Measurements from ENCODE around the gene C2orf78. TPM values are rescaled to one million over a fixed set of nuclear protein-coding genes. Genes with fewer than 3 reads are reported as not detected.

Gene C2orf78
- polyA plus RNA-seq, 1 donor from 2014 or later = not detected

DNA sequence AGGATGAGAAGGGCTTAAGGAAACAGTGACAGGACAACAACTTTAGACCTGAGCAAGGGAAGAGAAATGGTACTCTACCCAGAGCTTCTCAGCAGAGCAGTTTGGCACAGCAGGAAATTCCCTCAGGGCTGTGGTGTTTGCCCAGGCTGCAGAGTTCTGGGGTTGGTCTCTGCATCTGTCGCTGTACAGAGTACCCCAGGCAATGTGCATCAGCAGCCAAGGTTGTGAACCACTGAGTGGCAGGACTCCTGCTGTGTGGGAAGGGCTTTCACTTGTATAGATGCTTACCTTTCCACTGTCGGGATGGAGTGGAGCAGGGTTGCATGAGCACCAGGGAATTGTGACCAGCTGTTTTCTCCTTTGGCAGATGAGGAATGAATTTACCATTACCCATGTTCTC lies 66.0 kb downstream of the C2orf78 start:
- H3K36me3 ChIP-seq (ENCODE audit: insufficient read depth, low read length) = no peaks in the 10 kb centered on the region
- no peaks in the 10 kb centered on the region for H3K9me3 ChIP-seq (ENCODE audit: low read length)
- no peak overlapping the region for H3K27ac ChIP-seq (ENCODE audit: low read length)
- no peak overlapping the region for H3K4me2 ChIP-seq (ENCODE audit: low read length)
- H3K27me3 ChIP-seq (ENCODE audit: insufficient read depth, low read depth, low read length) = no peaks in the 10 kb centered on the region
- no peak overlapping the region for H2AFZ ChIP-seq (ENCODE audit: low read depth, low read length)
- no peak overlapping the region for H3K4me3 ChIP-seq (ENCODE audit: low read length)
- H3K9ac ChIP-seq (ENCODE audit: low read length) = no peak overlapping the region
- no peaks in the 10 kb centered on the region for H4K20me1 ChIP-seq (ENCODE audit: insufficient read depth)
- no peak for TF ChIP-seq EP300 (conservative IDR thresholded peaks at IDR 0.05; ENCODE audit: poor library complexity, severe bottlenecking)
- TF ChIP-seq, protein P1, sequence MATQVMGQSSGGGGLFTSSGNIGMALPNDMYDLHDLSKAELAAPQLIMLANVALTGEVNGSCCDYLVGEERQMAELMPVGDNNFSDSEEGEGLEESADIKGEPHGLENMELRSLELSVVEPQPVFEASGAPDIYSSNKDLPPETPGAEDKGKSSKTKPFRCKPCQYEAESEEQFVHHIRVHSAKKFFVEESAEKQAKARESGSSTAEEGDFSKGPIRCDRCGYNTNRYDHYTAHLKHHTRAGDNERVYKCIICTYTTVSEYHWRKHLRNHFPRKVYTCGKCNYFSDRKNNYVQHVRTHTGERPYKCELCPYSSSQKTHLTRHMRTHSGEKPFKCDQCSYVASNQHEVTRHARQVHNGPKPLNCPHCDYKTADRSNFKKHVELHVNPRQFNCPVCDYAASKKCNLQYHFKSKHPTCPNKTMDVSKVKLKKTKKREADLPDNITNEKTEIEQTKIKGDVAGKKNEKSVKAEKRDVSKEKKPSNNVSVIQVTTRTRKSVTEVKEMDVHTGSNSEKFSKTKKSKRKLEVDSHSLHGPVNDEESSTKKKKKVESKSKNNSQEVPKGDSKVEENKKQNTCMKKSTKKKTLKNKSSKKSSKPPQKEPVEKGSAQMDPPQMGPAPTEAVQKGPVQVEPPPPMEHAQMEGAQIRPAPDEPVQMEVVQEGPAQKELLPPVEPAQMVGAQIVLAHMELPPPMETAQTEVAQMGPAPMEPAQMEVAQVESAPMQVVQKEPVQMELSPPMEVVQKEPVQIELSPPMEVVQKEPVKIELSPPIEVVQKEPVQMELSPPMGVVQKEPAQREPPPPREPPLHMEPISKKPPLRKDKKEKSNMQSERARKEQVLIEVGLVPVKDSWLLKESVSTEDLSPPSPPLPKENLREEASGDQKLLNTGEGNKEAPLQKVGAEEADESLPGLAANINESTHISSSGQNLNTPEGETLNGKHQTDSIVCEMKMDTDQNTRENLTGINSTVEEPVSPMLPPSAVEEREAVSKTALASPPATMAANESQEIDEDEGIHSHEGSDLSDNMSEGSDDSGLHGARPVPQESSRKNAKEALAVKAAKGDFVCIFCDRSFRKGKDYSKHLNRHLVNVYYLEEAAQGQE (IDR thresholded peaks at IDR 0.05; ENCODE audit: borderline replicate concordance) = no peak
- TF ChIP-seq MXI1 (conservative IDR thresholded peaks at IDR 0.05; ENCODE audit: poor library complexity, severe bottlenecking) = no peak
- TF ChIP-seq POLR2AphosphoS5 (IDR thresholded peaks at IDR 0.05) = no peak
- TF ChIP-seq RAD21 (conservative IDR thresholded peaks at IDR 0.05) = no peak
- no peak for TF ChIP-seq TAF1 (IDR thresholded peaks at IDR 0.05; ENCODE audit: low read depth)
- TF ChIP-seq, protein P2, sequence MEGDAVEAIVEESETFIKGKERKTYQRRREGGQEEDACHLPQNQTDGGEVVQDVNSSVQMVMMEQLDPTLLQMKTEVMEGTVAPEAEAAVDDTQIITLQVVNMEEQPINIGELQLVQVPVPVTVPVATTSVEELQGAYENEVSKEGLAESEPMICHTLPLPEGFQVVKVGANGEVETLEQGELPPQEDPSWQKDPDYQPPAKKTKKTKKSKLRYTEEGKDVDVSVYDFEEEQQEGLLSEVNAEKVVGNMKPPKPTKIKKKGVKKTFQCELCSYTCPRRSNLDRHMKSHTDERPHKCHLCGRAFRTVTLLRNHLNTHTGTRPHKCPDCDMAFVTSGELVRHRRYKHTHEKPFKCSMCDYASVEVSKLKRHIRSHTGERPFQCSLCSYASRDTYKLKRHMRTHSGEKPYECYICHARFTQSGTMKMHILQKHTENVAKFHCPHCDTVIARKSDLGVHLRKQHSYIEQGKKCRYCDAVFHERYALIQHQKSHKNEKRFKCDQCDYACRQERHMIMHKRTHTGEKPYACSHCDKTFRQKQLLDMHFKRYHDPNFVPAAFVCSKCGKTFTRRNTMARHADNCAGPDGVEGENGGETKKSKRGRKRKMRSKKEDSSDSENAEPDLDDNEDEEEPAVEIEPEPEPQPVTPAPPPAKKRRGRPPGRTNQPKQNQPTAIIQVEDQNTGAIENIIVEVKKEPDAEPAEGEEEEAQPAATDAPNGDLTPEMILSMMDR (IDR thresholded peaks at IDR 0.05; ENCODE audit: poor library complexity, severe bottlenecking) = no peak
- TF ChIP-seq SMC3 (conservative IDR thresholded peaks at IDR 0.05; ENCODE audit: poor library complexity) = no peak
- TF ChIP-seq EZH2 (IDR thresholded peaks at IDR 0.05; ENCODE audit: borderline replicate concordance, insufficient read depth, low read length, poor library complexity, severe bottlenecking) = no peak
- H3F3A ChIP-seq (ENCODE audit: insufficient read depth, low read length, poor library complexity, severe bottlenecking) = no peaks in the 10 kb centered on the region
- H3K9me2 ChIP-seq (ENCODE audit: insufficient read depth, low read length) = no peaks in the 10 kb centered on the region
- no peaks in the 10 kb centered on the region for H3K79me2 ChIP-seq (replicated peaks; ENCODE audit: insufficient read depth, low read length)

DNA sequence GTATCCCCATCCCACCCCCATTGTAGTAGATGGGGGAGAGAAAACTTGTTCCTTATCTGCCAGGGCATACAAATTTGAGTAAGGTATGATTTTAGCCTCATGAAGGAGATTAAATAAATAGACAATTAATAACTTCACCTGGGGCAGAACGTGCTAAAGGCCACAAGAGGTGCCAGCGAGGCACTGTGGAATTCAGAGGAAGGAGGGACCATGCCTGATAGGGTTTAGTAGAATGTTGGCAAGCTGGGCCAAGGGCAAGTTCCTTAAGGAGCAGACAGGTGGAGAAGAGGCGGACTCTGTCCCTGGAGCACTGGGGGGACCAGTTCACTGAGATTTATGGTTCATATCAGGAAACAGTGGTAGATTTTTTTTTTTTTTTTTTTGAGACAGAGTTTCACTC lies 67.3 kb downstream of the C2orf78 start:
- Histone ChIP-seq H3K9me3 (ENCODE audit: low read length) (no peaks in the 10 kb centered on the region), H3K36me3 (ENCODE audit: insufficient read depth, low read length) (peaks cover 3% of the 10 kb centered on the region), H3K9ac (ENCODE audit: low read length) (no peak overlapping the region), H2AFZ (ENCODE audit: low read depth, low read length) (no peak overlapping the region), H3K9me2 (ENCODE audit: insufficient read depth, low read length) (no peaks in the 10 kb centered on the region), H3K4me2 (ENCODE audit: low read length) (no peak overlapping the region), H4K20me1 (ENCODE audit: insufficient read depth) (no peaks in the 10 kb centered on the region), H3K27me3 (ENCODE audit: insufficient read depth, low read depth, low read length) (no peaks in the 10 kb centered on the region), H3K4me3 (ENCODE audit: low read length) (no peak overlapping the region), H3F3A (ENCODE audit: insufficient read depth, low read length, poor library complexity, severe bottlenecking) (no peaks in the 10 kb centered on the region), H3K79me2 (replicated peaks; ENCODE audit: insufficient read depth, low read length) (no peaks in the 10 kb centered on the region), H3K27ac (ENCODE audit: low read length) (no peak overlapping the region)
- TF ChIP-seq EZH2 (IDR thresholded peaks at IDR 0.05; ENCODE audit: borderline replicate concordance, insufficient read depth, low read length, poor library complexity, severe bottlenecking) = no peak
- TF ChIP-seq, protein P2 (IDR thresholded peaks at IDR 0.05; ENCODE audit: poor library complexity, severe bottlenecking) = peak; percentile 30
- TF ChIP-seq SMC3 (conservative IDR thresholded peaks at IDR 0.05; ENCODE audit: poor library complexity) = no peak
- peak; percentile 13 for TF ChIP-seq RAD21 (conservative IDR thresholded peaks at IDR 0.05)
- TF ChIP-seq EP300 (conservative IDR thresholded peaks at IDR 0.05; ENCODE audit: poor library complexity, severe bottlenecking) = no peak
- TF ChIP-seq TAF1 (IDR thresholded peaks at IDR 0.05; ENCODE audit: low read depth) = no peak
- TF ChIP-seq POLR2AphosphoS5 (IDR thresholded peaks at IDR 0.05) = no peak
